ENCODE data around the gene ADGRL2.

GRCh38 chr1:81809808-81810207, 9.1 kb downstream of the ADGRL2 start:
- no peak for TF ChIP-seq CTCF (conservative IDR thresholded peaks at IDR 0.05; ENCODE audit: low read depth in 2 of 2)
- TF ChIP-seq POLR2AphosphoS5 (IDR thresholded peaks at IDR 0.05; ENCODE audit: low read depth), result no peak
